H9 (cell line): Measurements from ENCODE around the gene HLA-DQB2. TPM values are rescaled to one million over a fixed set of nuclear protein-coding genes. Genes with fewer than 3 reads are reported as not detected.

Experiments
- DNase-seq: peaks from one replicate; pipeline ENCODE4 v3.0.0-alpha.2; 2017
- H2AFZ ChIP-seq: one replicate; pipeline ENCODE4 v1.6.1; 2013; ENCODE audit warnings: mild to moderate bottlenecking, low read length, control low read depth, moderate library complexity
- H2AK5ac ChIP-seq: 2 replicates; pipeline ENCODE4 v1.6.1; 2013; ENCODE audit warnings: low read length, control low read depth, mixed read lengths; ENCODE audit not compliant: insufficient read length
- H2BK120ac ChIP-seq: one replicate; pipeline ENCODE4 v1.6.1; 2013; ENCODE audit warnings: low read depth, mild to moderate bottlenecking, low read length, control low read depth, inconsistent platforms; ENCODE audit not compliant: poor library complexity, severe bottlenecking
- H2BK12ac ChIP-seq: 2 replicates; pipeline ENCODE4 v1.6.1; 2013; ENCODE audit warnings: low read length, control low read depth, mixed read lengths, low read depth; ENCODE audit not compliant: insufficient read length
- H2BK15ac ChIP-seq: 2 replicates; pipeline ENCODE4 v1.6.1; 2013; ENCODE audit warnings: low read depth, low read length, control low read depth
- H2BK20ac ChIP-seq: one replicate; pipeline ENCODE4 v1.6.1; 2013; ENCODE audit warnings: low read depth, mild to moderate bottlenecking, low read length, control low read depth, inconsistent platforms; ENCODE audit not compliant: poor library complexity, severe bottlenecking
- H2BK5ac ChIP-seq: 2 replicates; pipeline ENCODE4 v1.6.1; 2013; ENCODE audit warnings: low read length, control low read depth, mixed read lengths; ENCODE audit not compliant: insufficient read length
- H3K14ac ChIP-seq: 2 replicates; pipeline ENCODE4 v1.6.1; 2013; ENCODE audit warnings: low read length, control low read depth; ENCODE audit not compliant: insufficient read depth
- H3K18ac ChIP-seq: 2 replicates; pipeline ENCODE4 v1.6.1; 2013; ENCODE audit warnings: low read depth, mild to moderate bottlenecking, mixed read lengths, low read length, control low read depth; ENCODE audit not compliant: insufficient read length
- H3K23ac ChIP-seq: 2 replicates; pipeline ENCODE4 v1.6.1; 2013; ENCODE audit warnings: low read length, control low read depth, mixed read lengths, low read depth; ENCODE audit not compliant: insufficient read length
- H3K23me2 ChIP-seq: 2 replicates; pipeline ENCODE4 v1.6.1; 2013; ENCODE audit warnings: low read depth, mild to moderate bottlenecking, mixed read lengths, low read length, control low read depth; ENCODE audit not compliant: insufficient read length, poor library complexity, severe bottlenecking
- H3K27ac ChIP-seq: 2 replicates; pipeline ENCODE4 v1.5.1; 2013; ENCODE audit warnings: low read length, control low read depth, mixed read lengths, low read depth; ENCODE audit not compliant: insufficient read length
- H3K27me3 ChIP-seq: 2 replicates; pipeline ENCODE4 v1.6.1; 2013; ENCODE audit warnings: low read length, control low read depth, inconsistent platforms; ENCODE audit not compliant: insufficient read depth
- H3K4ac ChIP-seq: 2 replicates; pipeline ENCODE4 v1.6.1; 2013; ENCODE audit warnings: low read depth, mild to moderate bottlenecking, control low read depth, inconsistent platforms, low read length, moderate library complexity
- H3K4me1 ChIP-seq: 2 replicates; pipeline ENCODE4 v1.6.1; 2013; ENCODE audit warnings: low read length, control low read depth, inconsistent platforms; ENCODE audit not compliant: insufficient read depth
- H3K4me2 ChIP-seq: 2 replicates; pipeline ENCODE4 v1.6.1; 2013; ENCODE audit warnings: low read length, control low read depth, mixed read lengths; ENCODE audit not compliant: insufficient read length, insufficient read depth
- H3K56ac ChIP-seq: 2 replicates; pipeline ENCODE4 v1.6.1; 2013; ENCODE audit warnings: low read depth, mild to moderate bottlenecking, mixed read lengths, low read length, control low read depth; ENCODE audit not compliant: insufficient read length
- H3K79me1 ChIP-seq: 2 replicates; pipeline ENCODE4 v1.6.1; 2013; ENCODE audit warnings: low read depth, mild to moderate bottlenecking, moderate library complexity, low read length, control low read depth, inconsistent platforms; ENCODE audit not compliant: insufficient read depth, poor library complexity, severe bottlenecking
- H3K79me2 ChIP-seq: 2 replicates; pipeline ENCODE4 v1.6.1; 2013; ENCODE audit warnings: low read length, control low read depth, inconsistent platforms; ENCODE audit not compliant: insufficient read depth
- H3K9ac ChIP-seq: 2 replicates; pipeline ENCODE4 v1.6.1; 2013; ENCODE audit warnings: low read length, control low read depth, mixed read lengths; ENCODE audit not compliant: insufficient read length; ENCODE audit errors: extremely low read depth
- H3K9me3 ChIP-seq: one replicate; pipeline ENCODE4 v1.6.1; 2013; ENCODE audit warnings: low read depth, low read length, inconsistent platforms; ENCODE audit not compliant: control insufficient read depth
- H3T11ph ChIP-seq: one replicate; pipeline ENCODE4 v1.6.1; 2013; ENCODE audit warnings: mild to moderate bottlenecking, low read length, control low read depth, inconsistent platforms
- H4K20me1 ChIP-seq: one replicate; pipeline ENCODE4 v1.6.1; 2013; ENCODE audit not compliant: control insufficient read depth, insufficient read length, insufficient read depth
- H4K5ac ChIP-seq: 2 replicates; pipeline ENCODE4 v1.6.1; 2013; ENCODE audit warnings: low read depth, mild to moderate bottlenecking, mixed read lengths, low read length, control low read depth; ENCODE audit not compliant: insufficient read length
- H4K8ac ChIP-seq: replicated peaks from 2 replicates; pipeline ENCODE4 v1.6.1; 2013; ENCODE audit warnings: low read length, control low read depth, mixed read lengths, low read depth; ENCODE audit not compliant: insufficient read length
- H4K91ac ChIP-seq: 2 replicates; pipeline ENCODE4 v1.6.1; 2013; ENCODE audit warnings: low read depth, mild to moderate bottlenecking, moderate library complexity, mixed read lengths, low read length, control low read depth; ENCODE audit not compliant: insufficient read length
- H3K27ac Mint-ChIP-seq, 3 experiments: 2 replicates in 2 of 3; 3 replicates in 1 of 3; pipeline ENCODE4 v1.8.0; 2020 to 2021; ENCODE audit warnings: mixed read lengths in 3 of 3, mild to moderate bottlenecking in 1 of 3, moderate library complexity in 1 of 3
- H3K27me3 Mint-ChIP-seq: 2 replicates; pipeline ENCODE4 v1.8.0; 2021; ENCODE audit warnings: low read depth, mild to moderate bottlenecking, moderate library complexity, mixed read lengths
- H3K36me3 Mint-ChIP-seq, 3 experiments: 2 replicates in 2 of 3; 3 replicates in 1 of 3; pipeline ENCODE4 v1.8.0; 2020 to 2021; ENCODE audit warnings: low read depth in 3 of 3, mixed read lengths in 3 of 3; ENCODE audit not compliant: insufficient read depth in 1 of 3
- H3K4me1 Mint-ChIP-seq, 2 experiments: 2 replicates each; pipeline ENCODE4 v1.8.0; 2020; ENCODE audit warnings: mixed read lengths in 2 of 2
- H3K4me3 Mint-ChIP-seq, 2 experiments: 2 replicates in 1 of 2; 3 replicates in 1 of 2; pipeline ENCODE4 v1.8.0; 2020 to 2021; ENCODE audit warnings: mild to moderate bottlenecking in 2 of 2, mixed read lengths in 2 of 2, moderate library complexity in 1 of 2
- H3K9me3 Mint-ChIP-seq, 2 experiments: 2 replicates in 1 of 2; 3 replicates in 1 of 2; pipeline ENCODE4 v1.8.0; 2020; ENCODE audit warnings: mild to moderate bottlenecking in 2 of 2, mixed read lengths in 2 of 2, moderate library complexity in 1 of 2
- whole genome bisulfite sequencing: extraction: QIAGEN DNeasy Blood & Tissue Kit; methylation state at CpG from one replicate; pipeline ENCODE4 v1.1.7; 2013; ENCODE audit warnings: missing lambda C conversion rate, low lambda C conversion rate, mixed read lengths; ENCODE audit not compliant: insufficient read length; ENCODE audit errors: extremely low coverage; 5-methylcytosine and 5-hydroxymethylcytosine counted together
- total RNA-seq: library from RNA; stranded (reverse); gene quantifications from 2 replicates; pipeline ENCODE4 v1.2.1, GENCODE V29; 2021
- TF ChIP-seq, protein P1 (sequence below): fragments of 200-600 bp; sonication (generic); conservative IDR thresholded peaks from 3 replicates; pipeline ENCODE4 v1.8.0; 2021; ENCODE audit warnings: antibody characterized with exemption, mild to moderate bottlenecking

Gene HLA-DQB2
- total RNA-seq, 1 experiment from 2014 or later, result not detected

DNA sequence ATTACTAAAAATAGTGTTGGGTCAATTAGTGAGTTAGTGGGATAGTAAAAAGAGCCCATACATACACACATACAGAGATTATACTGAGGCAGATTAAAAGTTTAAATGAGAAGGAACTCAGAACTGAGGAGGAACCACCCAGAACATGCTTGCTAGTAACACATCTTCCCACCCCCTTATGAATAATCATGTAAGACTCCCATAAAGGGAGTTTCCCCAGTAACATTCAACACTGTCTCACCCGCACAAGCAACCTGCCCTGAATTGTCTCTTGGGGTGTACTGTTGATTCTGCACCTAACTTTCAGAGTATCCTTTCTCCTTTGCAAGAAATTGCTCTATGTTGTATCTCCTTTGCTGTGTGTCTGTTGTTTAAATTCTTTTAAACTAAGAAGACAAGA is 11.1 kb upstream of the HLA-DQB2 start:
- Histone ChIP-seq H3K9me3 (no peaks in the 10 kb centered on the region), H2BK20ac (no peak overlapping the region), H3K23ac (no peak overlapping the region), H2BK120ac (no peak overlapping the region), H2BK12ac (no peak overlapping the region), H3K18ac (no peak overlapping the region), H3K4me1 (no peaks in the 10 kb centered on the region), H2BK15ac (no peak overlapping the region), H3K79me1 (no peaks in the 10 kb centered on the region), H3T11ph (no peak overlapping the region), H2AK5ac (no peak overlapping the region), H4K20me1 (no peaks in the 10 kb centered on the region), H3K23me2 (no peaks in the 10 kb centered on the region), H3K4me2 (no peak overlapping the region), H2AFZ (no peak overlapping the region), H3K56ac (no peak overlapping the region), H3K9ac (no peak overlapping the region), H3K14ac (no peak overlapping the region), H3K4ac (no peak overlapping the region), H4K8ac (no peak overlapping the region), H3K79me2 (no peaks in the 10 kb centered on the region; the same call in 1 of the 2 replicates), H3K27me3 (no peaks in the 10 kb centered on the region), H3K27ac (no peak overlapping the region), H4K91ac (no peak overlapping the region), H2BK5ac (no peak overlapping the region), H4K5ac (no peak overlapping the region)
- Mint-ChIP-seq H3K27me3 (no peaks in the 10 kb centered on the region; the same call in 1 of the 2 replicates), H3K27ac (no peak overlapping the region), H3K4me1 (peaks cover 3 to 6% of the 10 kb centered on the region in 2 experiments; a peak in 3 of 4 replicates), H3K36me3 (peaks cover 0 to 4% (median 4%) of the 10 kb centered on the region in 3 experiments; a peak in 1 of 7 replicates), H3K9me3 (peaks cover 4 to 13% of the 10 kb centered on the region in 2 experiments; a peak in 3 of 5 replicates), H3K4me3 (no peak overlapping the region)
- TF ChIP-seq, protein P1, sequence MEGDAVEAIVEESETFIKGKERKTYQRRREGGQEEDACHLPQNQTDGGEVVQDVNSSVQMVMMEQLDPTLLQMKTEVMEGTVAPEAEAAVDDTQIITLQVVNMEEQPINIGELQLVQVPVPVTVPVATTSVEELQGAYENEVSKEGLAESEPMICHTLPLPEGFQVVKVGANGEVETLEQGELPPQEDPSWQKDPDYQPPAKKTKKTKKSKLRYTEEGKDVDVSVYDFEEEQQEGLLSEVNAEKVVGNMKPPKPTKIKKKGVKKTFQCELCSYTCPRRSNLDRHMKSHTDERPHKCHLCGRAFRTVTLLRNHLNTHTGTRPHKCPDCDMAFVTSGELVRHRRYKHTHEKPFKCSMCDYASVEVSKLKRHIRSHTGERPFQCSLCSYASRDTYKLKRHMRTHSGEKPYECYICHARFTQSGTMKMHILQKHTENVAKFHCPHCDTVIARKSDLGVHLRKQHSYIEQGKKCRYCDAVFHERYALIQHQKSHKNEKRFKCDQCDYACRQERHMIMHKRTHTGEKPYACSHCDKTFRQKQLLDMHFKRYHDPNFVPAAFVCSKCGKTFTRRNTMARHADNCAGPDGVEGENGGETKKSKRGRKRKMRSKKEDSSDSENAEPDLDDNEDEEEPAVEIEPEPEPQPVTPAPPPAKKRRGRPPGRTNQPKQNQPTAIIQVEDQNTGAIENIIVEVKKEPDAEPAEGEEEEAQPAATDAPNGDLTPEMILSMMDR, result no peak
- no CpG with 5 or more reads among the region's 1 CpG for WGBS
- no peak for DNase-seq
